Activated CD8-positive, alpha-beta memory T cell treated with anti-CD3 and anti-CD28 coated beads, Interleukin-2, amount 10 ng/mL, durations not matched to agents 7 days and 5 days (primary cell): ENCODE data around the gene HJURP. TPM values are rescaled to one million over a fixed set of nuclear protein-coding genes. Genes with fewer than 3 reads are reported as not detected.

Experiments
- ATAC-seq: fragments of 150-1000 bp; cut with Tn5 transposase; one replicate; pipeline ENCODE4 v1.10.0; 2021; ENCODE audit warnings: moderate library complexity
- CTCF ChIA-PET: fragments of 350-600 bp; sonication (Branson Sonifier 250); formaldehyde crosslinking; loops from one replicate; lab custom pipeline; 2021; ENCODE audit warnings: antibody characterized with exemption; lab: Charles Lee
- DNase-seq: peaks from one replicate; pipeline ENCODE4 v3.0.0-alpha.2; 2020
- H3K27ac Mint-ChIP-seq: one replicate; pipeline ENCODE4 v1.8.0; 2021; ENCODE audit warnings: mild to moderate bottlenecking, mixed read lengths
- H3K27me3 Mint-ChIP-seq: one replicate; pipeline ENCODE4 v1.8.0; 2021; ENCODE audit warnings: mixed read lengths
- H3K36me3 Mint-ChIP-seq: one replicate; pipeline ENCODE4 v1.8.0; 2021; ENCODE audit warnings: mild to moderate bottlenecking, mixed read lengths
- H3K4me1 Mint-ChIP-seq: one replicate; pipeline ENCODE4 v1.8.0; 2021; ENCODE audit warnings: mixed read lengths
- H3K4me3 Mint-ChIP-seq: one replicate; pipeline ENCODE4 v1.8.0; 2021; ENCODE audit warnings: mild to moderate bottlenecking, moderate library complexity, mixed read lengths
- H3K9me3 Mint-ChIP-seq: one replicate; pipeline ENCODE4 v1.8.0; 2022; ENCODE audit warnings: low read depth, mixed read lengths
- total RNA-seq, 2 experiments: library from RNA; stranded (reverse); gene quantifications; one replicate each; pipeline ENCODE4 v1.2.3, GENCODE V29; 2021

HJURP gene
- total RNA-seq, 2 experiments from 2014 or later: 111 to 145 TPM

GRCh38 chr2:233832869-233833311 lies 21.4 kb downstream of the HJURP start:
- Mint-ChIP-seq H3K27me3 (no peaks in the 10 kb centered on the region), H3K36me3 (peaks cover 29% of the 10 kb centered on the region), H3K9me3 (no peaks in the 10 kb centered on the region), H3K27ac (no peak overlapping the region), H3K4me3 (no peak overlapping the region), H3K4me1 (peaks cover 3% of the 10 kb centered on the region)
- ATAC-seq: no peak
- DNase-seq: no peak
- CTCF ChIA-PET: no interaction called here

GRCh38 chr2:233832414-233832813 lies 21.9 kb downstream of the HJURP start:
- CTCF ChIA-PET: no interaction called here
- no peak overlapping the region for H3K27ac Mint-ChIP-seq

GRCh38 chr2:233831861-233832260 lies 22.5 kb downstream of the HJURP start:
- Mint-ChIP-seq H3K9me3 (no peaks in the 10 kb centered on the region), H3K4me1 (peaks cover 1% of the 10 kb centered on the region), H3K4me3 (no peak overlapping the region), H3K27me3 (no peaks in the 10 kb centered on the region), H3K27ac (no peak overlapping the region), H3K36me3 (peaks cover 20% of the 10 kb centered on the region)
- DNase-seq (no peak), ATAC-seq (no peak)
- CTCF ChIA-PET: no interaction called here

More at GRCh38 chr2:233832414-233832813, 21.9 kb downstream of the HJURP start:
- ATAC-seq (no peak), DNase-seq (no peak)
- Mint-ChIP-seq H3K9me3 (no peaks in the 10 kb centered on the region), H3K4me3 (no peak overlapping the region), H3K36me3 (peaks cover 25% of the 10 kb centered on the region), H3K27me3 (no peaks in the 10 kb centered on the region), H3K4me1 (peaks cover 1% of the 10 kb centered on the region)

- peaks cover 3% of the 10 kb centered on the region for H3K27me3 Mint-ChIP-seq
- peaks cover 14% of the 10 kb centered on the region for H3K36me3 Mint-ChIP-seq
- H3K9me3 Mint-ChIP-seq: no peaks in the 10 kb centered on the region
- H3K27ac Mint-ChIP-seq: no peak overlapping the region
- H3K4me1 Mint-ChIP-seq: peaks cover 1% of the 10 kb centered on the region
- H3K4me3 Mint-ChIP-seq: no peak overlapping the region
- DNase-seq (no peak), ATAC-seq (no peak)
- CTCF ChIA-PET: no interaction called here
These were observed 23.2 kb downstream of the HJURP start for GRCh38 chr2:233831011-233831721.

GRCh38 chr2:233830111-233830802 lies 24.1 kb downstream of the HJURP start:
- Mint-ChIP-seq H3K9me3 (no peaks in the 10 kb centered on the region), H3K4me3 (no peak overlapping the region), H3K27ac (no peak overlapping the region), H3K36me3 (peaks cover 10% of the 10 kb centered on the region), H3K27me3 (peaks cover 6% of the 10 kb centered on the region), H3K4me1 (peaks cover 1% of the 10 kb centered on the region)
- no peak for ATAC-seq
- CTCF ChIA-PET: no interaction called here
- DNase-seq: no peak

GRCh38 chr2:233829193-233830110 lies 24.9 kb downstream of the HJURP start:
- DNase-seq (no peak), ATAC-seq (no peak)
- Mint-ChIP-seq H3K36me3 (peaks cover 4% of the 10 kb centered on the region), H3K27me3 (peaks cover 8% of the 10 kb centered on the region), H3K4me3 (no peak overlapping the region), H3K4me1 (no peaks in the 10 kb centered on the region), H3K9me3 (no peaks in the 10 kb centered on the region), H3K27ac (no peak overlapping the region)
- CTCF ChIA-PET: no interaction called here

GRCh38 chr2:233828546-233829192 lies 25.7 kb downstream of the HJURP start:
- H3K27me3 Mint-ChIP-seq: peaks cover 10% of the 10 kb centered on the region
- H3K27ac Mint-ChIP-seq: no peak overlapping the region
- no peak for DNase-seq
- H3K36me3 Mint-ChIP-seq: peaks cover 2% of the 10 kb centered on the region
- no peak overlapping the region for H3K4me3 Mint-ChIP-seq
- CTCF ChIA-PET: no interaction called here
- no peaks in the 10 kb centered on the region for H3K9me3 Mint-ChIP-seq
- H3K4me1 Mint-ChIP-seq: no peaks in the 10 kb centered on the region
- ATAC-seq: no peak

GRCh38 chr2:233824373-233824772 lies 30.0 kb downstream of the HJURP start:
- Mint-ChIP-seq H3K4me1 (no peaks in the 10 kb centered on the region), H3K27me3 (peaks cover 10% of the 10 kb centered on the region), H3K36me3 (no peaks in the 10 kb centered on the region), H3K27ac (no peak overlapping the region), H3K4me3 (no peak overlapping the region), H3K9me3 (no peaks in the 10 kb centered on the region)
- ATAC-seq (no peak), DNase-seq (no peak)
- CTCF ChIA-PET: no interaction called here

- no peaks in the 10 kb centered on the region for H3K4me1 Mint-ChIP-seq
- H3K36me3 Mint-ChIP-seq: no peaks in the 10 kb centered on the region
- no peaks in the 10 kb centered on the region for H3K9me3 Mint-ChIP-seq
- no peak overlapping the region for H3K27ac Mint-ChIP-seq
- DNase-seq (no peak), ATAC-seq (no peak)
- CTCF ChIA-PET: no interaction called here
- no peak overlapping the region for H3K4me3 Mint-ChIP-seq
- H3K27me3 Mint-ChIP-seq: peaks cover 10% of the 10 kb centered on the region
These were observed 30.6 kb downstream of the HJURP start for GRCh38 chr2:233823731-233824121.

- CTCF ChIA-PET: no interaction called here
- Mint-ChIP-seq H3K27ac (no peak overlapping the region), H3K4me1 (no peaks in the 10 kb centered on the region), H3K36me3 (no peaks in the 10 kb centered on the region), H3K27me3 (peaks cover 10% of the 10 kb centered on the region), H3K4me3 (no peak overlapping the region), H3K9me3 (no peaks in the 10 kb centered on the region)
- ATAC-seq (no peak), DNase-seq (no peak)
These were observed 31.3 kb downstream of the HJURP start for GRCh38 chr2:233822781-233823730.

- H3K27me3 Mint-ChIP-seq: peaks cover 10% of the 10 kb centered on the region
- no peaks in the 10 kb centered on the region for H3K36me3 Mint-ChIP-seq
- no peak overlapping the region for H3K27ac Mint-ChIP-seq
- no peak for ATAC-seq
- no peak for DNase-seq
- CTCF ChIA-PET: no interaction called here
- H3K4me3 Mint-ChIP-seq: no peak overlapping the region
- H3K9me3 Mint-ChIP-seq: no peaks in the 10 kb centered on the region
- H3K4me1 Mint-ChIP-seq: no peaks in the 10 kb centered on the region
These were observed 32.1 kb downstream of the HJURP start for GRCh38 chr2:233822101-233822771.

GRCh38 chr2:233821709-233822100 lies 32.6 kb downstream of the HJURP start:
- DNase-seq (no peak), ATAC-seq (no peak)
- CTCF ChIA-PET: no interaction called here
- Mint-ChIP-seq H3K27me3 (peaks cover 10% of the 10 kb centered on the region), H3K27ac (no peak overlapping the region), H3K4me3 (no peak overlapping the region), H3K9me3 (no peaks in the 10 kb centered on the region), H3K4me1 (no peaks in the 10 kb centered on the region), H3K36me3 (no peaks in the 10 kb centered on the region)
